ENCODE measurements around the gene HRH4.

Gene HRH4

GRCh38 chr18:24460388-24460787, at the start of gene HRH4:
Gene HRH4, plus strand, starts transcription at chr18:24460637. Its CDS starts 92 bp downstream, at chr18:24460729.
- no peak for DNase-seq

GRCh38 chr18:24413148-24413547, 47.3 kb upstream of the HRH4 start:
- DNase-seq: no peak

GRCh38 chr18:24414349-24415003, 46.0 kb upstream of the HRH4 start:
- no peak for DNase-seq

- DNase-seq: no peak
Measured at GRCh38 chr18:24417480-24417879, 43.0 kb upstream of the HRH4 start.

- DNase-seq: no peak
Measured at GRCh38 chr18:24420551-24420950, 39.9 kb upstream of the HRH4 start.

GRCh38 chr18:24421831-24422230, 38.6 kb upstream of the HRH4 start:
- no peak for DNase-seq

- no peak for DNase-seq
Measured at GRCh38 chr18:24426073-24426397, 34.4 kb upstream of the HRH4 start.

- DNase-seq: peak; percentile 82
Measured at GRCh38 chr18:24426398-24427294, 33.8 kb upstream of the HRH4 start, which contains the start of gene IMPACT. Gene IMPACT, plus strand, starts transcription at chr18:24426670. Its CDS starts 87 bp downstream, at chr18:24426757.

- no peak for DNase-seq
Measured at GRCh38 chr18:24427484-24427883, 33.0 kb upstream of the HRH4 start.

- no peak for DNase-seq
Measured at GRCh38 chr18:24428709-24429108, 31.7 kb upstream of the HRH4 start.

- no peak for DNase-seq
Measured at GRCh38 chr18:24429188-24429587, 31.2 kb upstream of the HRH4 start.

GRCh38 chr18:24432618-24433017, 27.8 kb upstream of the HRH4 start:
- DNase-seq: no peak

- DNase-seq: no peak
Measured at GRCh38 chr18:24436939-24437338, 23.5 kb upstream of the HRH4 start.

GRCh38 chr18:24443870-24444269, 16.6 kb upstream of the HRH4 start:
- DNase-seq: peak; percentile 6

GRCh38 chr18:24446453-24446852, 14.0 kb upstream of the HRH4 start:
- no peak for DNase-seq

- DNase-seq: no peak
Measured at GRCh38 chr18:24446953-24447538, 13.4 kb upstream of the HRH4 start.

- no peak for DNase-seq
Measured at GRCh38 chr18:24447961-24448360, 12.5 kb upstream of the HRH4 start.

GRCh38 chr18:24456549-24456948, 3.9 kb upstream of the HRH4 start:
- no peak for DNase-seq

- DNase-seq: no peak
Measured at GRCh38 chr18:24459772-24460171, 665 bp upstream of the HRH4 start.

- DNase-seq: no peak
Measured at GRCh38 chr18:24461996-24462395, 1.6 kb downstream of the HRH4 start.

- peak; percentile 27 for DNase-seq
Measured at GRCh38 chr18:24462838-24463775, 2.7 kb downstream of the HRH4 start.

GRCh38 chr18:24465486-24465885, 5.0 kb downstream of the HRH4 start:
- DNase-seq: no peak

- DNase-seq: no peak
Measured at GRCh38 chr18:24466771-24467170, 6.3 kb downstream of the HRH4 start.

All from midbrain (tissue), 1 donor.